Esophagus muscularis mucosa (tissue), 4 donors: Measurements from ENCODE around the gene CSH2. TPM values are rescaled to one million over a fixed set of nuclear protein-coding genes. Genes with fewer than 3 reads are reported as not detected.
"Not testable (repeated sequence)": the region's sequence is repeated elsewhere in the genome, so short reads cannot be mapped to it uniquely, and the experiment has no call there.

Experiments used
- DNase-seq: peaks from one replicate; pipeline ENCODE4 v3.0.0-alpha.2; 2017; ENCODE audit errors: extremely low spot score
- H3K27ac ChIP-seq, 4 donors: fragments of 200-600 bp; sonication (generic); replicated peaks in 1 of 4; 1 replicate in 3 of 4; 2 replicates in 1 of 4; pipeline ENCODE4 v1.5.1; 2016 to 2019; ENCODE audit warnings: mild to moderate bottlenecking in 1 of 4
- H3K27me3 ChIP-seq, 4 donors: fragments of 200-600 bp; sonication (generic); one replicate each; pipeline versions ENCODE4 v1.5.1 to v1.6.0; 2016 to 2019
- H3K36me3 ChIP-seq, 4 donors: fragments of 200-600 bp; sonication (generic); one replicate each; pipeline ENCODE4 v1.5.1; 2016 to 2019
- H3K4me1 ChIP-seq, 4 donors: fragments of 200-600 bp; sonication (generic); one replicate each; pipeline ENCODE4 v1.5.1; 2016 to 2019
- H3K4me3 ChIP-seq, 4 donors: fragments of 200-600 bp; sonication (generic); 1 replicate in 2 of 4; 2 replicates in 2 of 4; pipeline ENCODE4 v1.5.1; 2016 to 2019; ENCODE audit warnings: mild to moderate bottlenecking in 4 of 4, moderate library complexity in 1 of 4
- H3K9me3 ChIP-seq, 4 donors: fragments of 200-600 bp; sonication (generic); 1 replicate in 3 of 4; 2 replicates in 1 of 4; pipeline ENCODE4 v1.5.1; 2016 to 2019
- CTCF ChIP-seq, 3 experiments: fragments of 200-600 bp in 2 of 3; fragments of 450-650 bp in 1 of 3; sonication (generic) in 2 of 3; IDR thresholded peaks; one replicate each; pipeline ENCODE4 v1.5.1; 2017 to 2019; ENCODE audit warnings: antibody characterized with exemption in 3 of 3, mild to moderate bottlenecking in 2 of 3, moderate library complexity in 1 of 3
- WGBS: methylation state at CpG from one replicate; pipeline ENCODE4 v1.1.5; 2018; 5-methylcytosine and 5-hydroxymethylcytosine counted together
- intact Hi-C: fragments of 100-400 bp; cut with DNase I; formaldehyde crosslinking; loops from one replicate; pipeline ENCODE4 v1.15.1; 2023
- total RNA-seq, 4 donors: library from RNA; depleted of rRNA; stranded (reverse); fragments of >200 nt; gene quantifications; one replicate each; pipeline versions ENCODE4 v1.1.0 to v1.2.1, GENCODE V29; 2016

CSH2 gene
- total RNA-seq, 4 donors from 2014 or later: not detected

GRCh38 chr17:63903787-63904201 lies 30.3 kb upstream of the CSH2 start:
- 41% methylated on average over 5 of the region's 5 CpGs for WGBS
- H3K27ac ChIP-seq, H3K4me1 ChIP-seq, H3K4me3 ChIP-seq, H3K27me3 ChIP-seq, intact Hi-C loops, H3K9me3 ChIP-seq, DNase-seq, H3K36me3 ChIP-seq: not testable (repeated sequence)
- peak; percentile 22 to 24 (median 23) for TF ChIP-seq CTCF (IDR thresholded peaks at IDR 0.05)

- H3K9me3 ChIP-seq, DNase-seq, H3K27me3 ChIP-seq, H3K27ac ChIP-seq, H3K36me3 ChIP-seq, H3K4me3 ChIP-seq, H3K4me1 ChIP-seq, intact Hi-C loops: not testable (repeated sequence)
- WGBS: 100% methylated on average over 2 of the region's 2 CpGs
Measured at GRCh38 chr17:63901971-63902370, 28.5 kb upstream of the CSH2 start.

GRCh38 chr17:63898899-63899798 lies 25.7 kb upstream of the CSH2 start:
- H3K4me1 ChIP-seq, H3K27me3 ChIP-seq, H3K27ac ChIP-seq, intact Hi-C loops, H3K9me3 ChIP-seq, DNase-seq, H3K4me3 ChIP-seq, H3K36me3 ChIP-seq: not testable (repeated sequence)
- 92% methylated on average over 2 of the region's 6 CpGs for WGBS

- DNase-seq, intact Hi-C loops, H3K4me1 ChIP-seq, H3K27me3 ChIP-seq, H3K27ac ChIP-seq, H3K4me3 ChIP-seq, H3K36me3 ChIP-seq, H3K9me3 ChIP-seq: not testable (repeated sequence)
- WGBS: 79% methylated on average over 6 of the region's 14 CpGs
Measured at GRCh38 chr17:63896524-63897354, 23.3 kb upstream of the CSH2 start, which contains the start of gene CSH1. Gene CSH1, minus strand, starts transcription at chr17:63896574. Its CDS starts 63 bp downstream, at chr17:63896511.

GRCh38 chr17:63894821-63895220 lies 21.3 kb upstream of the CSH2 start:
- intact Hi-C loops, DNase-seq, H3K27ac ChIP-seq, H3K4me1 ChIP-seq, H3K27me3 ChIP-seq, H3K36me3 ChIP-seq, H3K9me3 ChIP-seq, H3K4me3 ChIP-seq: not testable (repeated sequence)
- WGBS: 86% methylated on average over 2 of the region's 10 CpGs

- H3K9me3 ChIP-seq, H3K27me3 ChIP-seq, DNase-seq, intact Hi-C loops, H3K36me3 ChIP-seq, H3K27ac ChIP-seq, H3K4me3 ChIP-seq, H3K4me1 ChIP-seq: not testable (repeated sequence)
- 77% methylated on average over 3 of the region's 3 CpGs for WGBS
Measured at GRCh38 chr17:63894021-63894420, 20.5 kb upstream of the CSH2 start.

- H3K27ac ChIP-seq, H3K4me3 ChIP-seq, H3K36me3 ChIP-seq, H3K27me3 ChIP-seq, H3K4me1 ChIP-seq, DNase-seq, H3K9me3 ChIP-seq, intact Hi-C loops: not testable (repeated sequence)
- WGBS: 65% methylated on average over 11 of the region's 11 CpGs
Measured at GRCh38 chr17:63892316-63893037, 19.0 kb upstream of the CSH2 start.
